ENCODE data around the gene ZFP1. TPM values are rescaled to one million over a fixed set of nuclear protein-coding genes. Genes with fewer than 3 reads are reported as not detected.
A peak's percentile ranks its signal among the peaks of the same experiment; 100 is the strongest.

ZFP1 gene
- total RNA-seq, 2 donors from 2014 or later: 8.1 to 14.6 TPM

DNA sequence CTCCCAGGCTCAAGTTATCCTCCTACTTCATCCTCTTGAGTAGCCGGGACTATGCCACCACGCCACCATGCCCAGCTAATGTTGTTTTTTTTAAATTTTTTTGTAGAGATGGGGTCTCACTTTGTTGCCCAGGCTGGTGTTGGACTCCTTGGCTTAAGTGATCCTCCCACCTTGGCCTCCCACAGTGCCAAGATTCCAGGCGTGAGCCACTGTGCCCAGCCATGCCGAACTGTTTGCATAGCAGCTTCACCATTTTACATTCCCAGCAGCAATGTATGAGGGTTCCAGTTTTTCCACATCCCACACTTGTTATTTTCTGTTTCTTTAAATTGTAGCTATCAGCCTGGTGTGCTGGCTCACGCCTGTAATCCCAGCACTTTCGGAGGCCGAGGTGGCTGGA is 68.3 kb downstream of the ZFP1 start:
- Histone ChIP-seq H3K4me1 (ENCODE audit: control insufficient read depth in 1 of 2, low read depth in 2 of 2) (peaks cover 0 to 14% of the 10 kb centered on the region in 2 donors), H3K36me3 (no peaks in the 10 kb centered on the region), H3K27me3 (replicated peaks; ENCODE audit: insufficient read depth) (no peaks in the 10 kb centered on the region), H3K4me3 (no peak overlapping the region), H3K9me3 (no peaks in the 10 kb centered on the region), H3K27ac (peak overlapping the region in 1 of 2 donors; percentile 49)
- DNase-seq (ENCODE audit: low spot score): no peak
- ATAC-seq (ENCODE audit: insufficient number of reproducible peaks, low FRiP score, low read depth): no peak
- TF ChIP-seq, protein P1, sequence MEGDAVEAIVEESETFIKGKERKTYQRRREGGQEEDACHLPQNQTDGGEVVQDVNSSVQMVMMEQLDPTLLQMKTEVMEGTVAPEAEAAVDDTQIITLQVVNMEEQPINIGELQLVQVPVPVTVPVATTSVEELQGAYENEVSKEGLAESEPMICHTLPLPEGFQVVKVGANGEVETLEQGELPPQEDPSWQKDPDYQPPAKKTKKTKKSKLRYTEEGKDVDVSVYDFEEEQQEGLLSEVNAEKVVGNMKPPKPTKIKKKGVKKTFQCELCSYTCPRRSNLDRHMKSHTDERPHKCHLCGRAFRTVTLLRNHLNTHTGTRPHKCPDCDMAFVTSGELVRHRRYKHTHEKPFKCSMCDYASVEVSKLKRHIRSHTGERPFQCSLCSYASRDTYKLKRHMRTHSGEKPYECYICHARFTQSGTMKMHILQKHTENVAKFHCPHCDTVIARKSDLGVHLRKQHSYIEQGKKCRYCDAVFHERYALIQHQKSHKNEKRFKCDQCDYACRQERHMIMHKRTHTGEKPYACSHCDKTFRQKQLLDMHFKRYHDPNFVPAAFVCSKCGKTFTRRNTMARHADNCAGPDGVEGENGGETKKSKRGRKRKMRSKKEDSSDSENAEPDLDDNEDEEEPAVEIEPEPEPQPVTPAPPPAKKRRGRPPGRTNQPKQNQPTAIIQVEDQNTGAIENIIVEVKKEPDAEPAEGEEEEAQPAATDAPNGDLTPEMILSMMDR (IDR thresholded peaks at IDR 0.05): no peak

DNA sequence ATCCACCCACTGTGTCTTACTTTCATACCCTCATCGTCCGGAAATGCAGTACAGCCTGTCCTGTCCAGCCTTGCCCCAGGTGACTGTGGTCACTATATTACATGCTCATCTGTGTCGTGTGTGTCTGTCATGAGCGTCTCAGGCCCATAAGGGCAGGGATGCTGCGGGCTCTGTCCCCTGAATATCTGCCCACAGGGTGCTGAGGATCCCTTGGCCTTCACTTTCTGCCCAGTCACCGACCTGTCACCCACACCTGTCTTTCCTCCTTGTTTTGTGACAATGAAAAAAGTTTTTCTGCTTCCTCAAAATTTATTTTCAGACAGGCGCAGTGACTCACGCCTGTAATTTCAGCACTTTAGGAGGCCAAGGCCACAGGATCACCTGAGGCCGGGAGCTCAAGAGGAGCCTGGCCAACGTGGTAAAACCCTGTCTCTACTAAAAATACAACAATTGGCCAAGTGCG is 69.1 kb downstream of the ZFP1 start:
- Histone ChIP-seq H3K36me3 (no peaks in the 10 kb centered on the region), H3K27ac (no peak overlapping the region), H3K9me3 (no peaks in the 10 kb centered on the region), H3K27me3 (replicated peaks; ENCODE audit: insufficient read depth) (no peaks in the 10 kb centered on the region), H3K4me1 (ENCODE audit: control insufficient read depth in 1 of 2, low read depth in 2 of 2) (peaks cover 0 to 19% of the 10 kb centered on the region in 2 donors), H3K4me3 (no peak overlapping the region)
- TF ChIP-seq, protein P1 (IDR thresholded peaks at IDR 0.05): no peak
- no peak for ATAC-seq (ENCODE audit: insufficient number of reproducible peaks, low FRiP score, low read depth)
- DNase-seq (ENCODE audit: low spot score): no peak

DNA sequence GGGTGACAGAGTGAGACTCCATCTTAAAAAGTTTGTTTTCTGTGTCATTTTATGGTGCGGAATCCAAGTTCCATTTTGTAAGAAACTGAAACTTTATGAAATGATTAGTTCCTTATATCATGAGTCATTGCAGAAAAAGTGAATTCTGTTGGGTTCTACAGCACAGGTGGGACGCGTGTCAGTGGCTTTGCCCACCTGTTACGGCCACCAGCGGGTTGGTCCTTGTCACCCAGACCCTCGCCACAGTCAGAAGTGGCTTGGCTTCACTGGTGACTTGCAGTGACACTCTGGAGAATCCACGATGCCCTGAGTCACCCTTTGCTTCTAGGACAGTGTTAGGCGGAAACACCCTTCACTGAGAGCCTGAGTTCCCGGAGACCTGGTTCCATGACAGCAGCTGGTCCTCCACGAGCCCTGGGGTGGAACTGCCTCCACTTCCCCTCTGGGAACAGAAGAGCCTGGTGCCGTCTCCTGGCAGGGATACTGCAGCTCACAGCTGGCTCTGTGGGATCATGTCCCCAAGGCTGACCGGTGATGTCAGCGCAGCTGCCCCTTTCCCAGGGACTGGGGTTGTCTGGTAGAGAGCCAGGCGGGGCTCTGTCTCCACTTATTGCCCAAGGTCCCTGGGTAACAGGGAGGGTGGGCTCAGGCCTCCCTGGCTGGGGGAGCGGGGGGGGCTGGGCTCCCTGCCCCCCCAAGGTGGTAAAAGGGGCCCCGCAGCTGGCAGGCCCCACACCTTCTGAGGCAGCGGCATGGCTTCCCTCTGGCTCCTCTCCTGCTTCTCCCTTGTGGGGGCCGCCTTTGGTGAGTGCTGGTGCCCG is 70.1 kb downstream of the ZFP1 start, which contains the start of gene CTRB1:
Gene CTRB1 (plus strand): TSS at position 733 of the 821 bp plus-strand sequence. CDS start 20 bp downstream, at position 753.
- Histone ChIP-seq H3K27ac (no peak within 1 kb of the TSS), H3K36me3 (no peaks in the 10 kb centered on the region), H3K27me3 (replicated peaks; ENCODE audit: insufficient read depth) (no peaks in the 10 kb centered on the region), H3K4me1 (ENCODE audit: control insufficient read depth in 1 of 2, low read depth in 2 of 2) (peaks cover 0 to 20% of the 10 kb centered on the region in 2 donors), H3K9me3 (no peaks in the 10 kb centered on the region), H3K4me3 (no peak within 1 kb of the TSS)
- no peak for ATAC-seq (ENCODE audit: insufficient number of reproducible peaks, low FRiP score, low read depth)
- no peak for DNase-seq (ENCODE audit: low spot score)
- TF ChIP-seq, protein P1 (IDR thresholded peaks at IDR 0.05): no peak

DNA sequence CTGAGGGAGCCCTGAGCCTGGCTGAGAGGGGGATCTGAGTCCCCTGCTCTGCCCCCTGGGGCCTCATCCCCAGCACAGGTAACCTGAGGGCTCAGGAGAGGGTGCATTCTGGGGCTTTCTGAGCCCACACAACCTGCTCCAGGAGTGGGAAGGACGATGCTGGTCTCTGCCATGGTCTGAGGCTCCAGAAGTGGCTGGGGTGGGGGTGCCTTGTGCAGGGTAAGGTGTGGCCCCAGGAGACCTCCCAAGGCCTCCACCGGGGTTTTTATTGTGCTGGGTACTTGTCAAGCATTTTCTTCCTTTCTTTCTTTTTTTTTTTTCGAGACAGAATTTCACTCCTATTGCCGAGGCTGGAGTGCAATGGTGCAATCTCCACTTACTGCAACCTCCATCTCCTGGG is 70.8 kb downstream of the ZFP1 start:
- no peak overlapping the region for H3K4me3 ChIP-seq
- H3K4me1 ChIP-seq (ENCODE audit: control insufficient read depth in 1 of 2, low read depth in 2 of 2): peaks cover 0 to 20% of the 10 kb centered on the region in 2 donors
- TF ChIP-seq, protein P1 (IDR thresholded peaks at IDR 0.05): no peak
- H3K27me3 ChIP-seq (replicated peaks; ENCODE audit: insufficient read depth): no peaks in the 10 kb centered on the region
- H3K27ac ChIP-seq: no peak overlapping the region
- ATAC-seq (ENCODE audit: insufficient number of reproducible peaks, low FRiP score, low read depth): no peak
- no peaks in the 10 kb centered on the region for H3K9me3 ChIP-seq
- no peaks in the 10 kb centered on the region for H3K36me3 ChIP-seq
- no peak for DNase-seq (ENCODE audit: low spot score)

DNA sequence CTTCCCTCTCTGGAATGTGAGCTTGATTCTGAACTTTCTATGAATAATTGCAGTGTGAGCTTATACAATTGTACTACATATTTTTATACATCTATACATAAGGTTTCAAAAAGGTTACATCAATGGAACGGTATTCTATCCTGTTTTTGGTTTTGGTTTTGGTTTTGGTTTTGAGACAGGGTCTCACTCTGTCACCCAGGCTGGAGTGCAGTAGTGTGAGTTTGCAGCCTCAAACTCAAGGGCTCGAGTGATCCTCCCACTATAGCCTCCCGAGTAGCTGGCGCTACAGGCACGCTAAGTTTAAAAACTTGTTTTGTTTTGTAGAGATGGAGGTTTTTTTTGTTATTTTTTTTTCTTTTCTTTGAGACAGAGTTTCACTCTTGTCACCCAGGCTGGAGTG is 71.5 kb downstream of the ZFP1 start:
- DNase-seq (ENCODE audit: low spot score) (no peak), ATAC-seq (ENCODE audit: insufficient number of reproducible peaks, low FRiP score, low read depth) (no peak)
- no peaks in the 10 kb centered on the region for H3K27me3 ChIP-seq (replicated peaks; ENCODE audit: insufficient read depth)
- no peaks in the 10 kb centered on the region for H3K9me3 ChIP-seq
- no peak overlapping the region for H3K4me3 ChIP-seq
- TF ChIP-seq, protein P1 (IDR thresholded peaks at IDR 0.05): no peak
- peaks cover 0 to 20% of the 10 kb centered on the region in 2 donors for H3K4me1 ChIP-seq (ENCODE audit: control insufficient read depth in 1 of 2, low read depth in 2 of 2)
- no peaks in the 10 kb centered on the region for H3K36me3 ChIP-seq
- no peak overlapping the region for H3K27ac ChIP-seq

Other genes starting within 250 kb of the ZFP1 start
- 10 to 100 TPM; 28.8 to 36.8 TPM for gene WDR59, start 163.4 kb upstream of the ZFP1 start, total RNA-seq
- 10 to 100 TPM; 16.9 to 27.1 TPM for gene ZNRF1, start 149.5 kb upstream of the ZFP1 start, total RNA-seq
- 10 to 100 TPM in 1 of 2 donors, 1 to 10 TPM in 1; 7.2 to 14.1 TPM for gene LDHD, start 31.7 kb upstream of the ZFP1 start, total RNA-seq
- 10 to 100 TPM; 12.5 TPM for gene CTRB2, start 58.6 kb downstream of the ZFP1 start, total RNA-seq
- gene CTRB1, start 70.5 kb downstream of the ZFP1 start, total RNA-seq: 1 to 10 TPM; 4.9 to 9.3 TPM
- 100 to 1,000 TPM; 116 to 166 TPM for gene BCAR1, start 103.1 kb downstream of the ZFP1 start, total RNA-seq

All from thoracic aorta (tissue), 2 donors.